Endodermal cell (in vitro differentiated cells): Measurements from ENCODE around the gene CACTIN. TPM values are rescaled to one million over a fixed set of nuclear protein-coding genes. Genes with fewer than 3 reads are reported as not detected.
A peak's percentile ranks its signal among the peaks of the same experiment; 100 is the strongest.

Source experiments
- DNase-seq: peaks from one replicate; pipeline ENCODE4 v3.0.0-alpha.2; 2017
- H3K27ac ChIP-seq: 2 replicates; pipeline ENCODE4 v1.5.1; 2013; ENCODE audit warnings: mild to moderate bottlenecking, low read depth, low read length, moderate library complexity
- H3K27me3 ChIP-seq: 2 replicates; pipeline ENCODE4 v1.6.1; 2013; ENCODE audit warnings: mild to moderate bottlenecking, low read length, moderate library complexity; ENCODE audit not compliant: insufficient read depth, control insufficient read depth, poor library complexity, severe bottlenecking
- H3K36me3 ChIP-seq: 2 replicates; pipeline ENCODE4 v1.7.0; 2013; ENCODE audit warnings: mild to moderate bottlenecking, low read length, moderate library complexity; ENCODE audit not compliant: control insufficient read depth, insufficient read depth
- H3K4me1 ChIP-seq: one replicate; pipeline ENCODE4 v1.7.0; 2013; ENCODE audit warnings: low read length; ENCODE audit not compliant: control insufficient read depth, insufficient read depth
- H3K4me3 ChIP-seq: 2 replicates; pipeline ENCODE4 v1.5.1; 2013; ENCODE audit warnings: mild to moderate bottlenecking, low read length, moderate library complexity
- H3K9ac ChIP-seq: 2 replicates; pipeline ENCODE4 v1.6.1; 2013; ENCODE audit warnings: mild to moderate bottlenecking, low read length, moderate library complexity; ENCODE audit not compliant: poor library complexity, severe bottlenecking; ENCODE audit errors: extremely low read depth
- H3K9me3 ChIP-seq: 2 replicates; pipeline ENCODE4 v1.6.1; 2013; ENCODE audit warnings: mild to moderate bottlenecking, low read length, moderate library complexity; ENCODE audit not compliant: control insufficient read depth
- H3K27ac Mint-ChIP-seq: 2 replicates; pipeline ENCODE4 v1.8.0; 2020; ENCODE audit warnings: mixed read lengths
- H3K27me3 Mint-ChIP-seq: 2 replicates; pipeline ENCODE4 v1.8.0; 2021; ENCODE audit warnings: mild to moderate bottlenecking, mixed read lengths; ENCODE audit not compliant: insufficient read depth
- H3K36me3 Mint-ChIP-seq: 2 replicates; pipeline ENCODE4 v1.8.0; 2020; ENCODE audit warnings: low read depth, mixed read lengths
- H3K4me1 Mint-ChIP-seq: 2 replicates; pipeline ENCODE4 v1.8.0; 2020; ENCODE audit warnings: mixed read lengths
- H3K4me3 Mint-ChIP-seq: 2 replicates; pipeline ENCODE4 v1.8.0; 2020; ENCODE audit warnings: mild to moderate bottlenecking, moderate library complexity, mixed read lengths
- H3K9me3 Mint-ChIP-seq: 2 replicates; pipeline ENCODE4 v1.8.0; 2020; ENCODE audit warnings: mild to moderate bottlenecking, mixed read lengths
- WGBS, 2 experiments: methylation state at CpG; one replicate each; pipeline versions ENCODE4 v1.1.5 to v1.1.7; 2013; ENCODE audit warnings: missing lambda C conversion rate in 2 of 2, mixed read lengths in 1 of 2; ENCODE audit not compliant: insufficient coverage in 1 of 2, insufficient read length in 1 of 2; 5-methylcytosine and 5-hydroxymethylcytosine counted together
- total RNA-seq, 2 donors: library from RNA; stranded (reverse); fragmentation: NEBNext Ultra II Directional in 1 of 2; extraction: Animal tissue kit (Norgen Biotek cat#: 25700) in 1 of 2; gene quantifications; 2 replicates in 1 of 2; 3 replicates in 1 of 2; pipeline ENCODE4 v1.2.1, GENCODE V29; 2021
- TF ChIP-seq, protein P1 (sequence below): fragments of 200-600 bp; sonication (generic); conservative IDR thresholded peaks from 2 replicates; pipeline ENCODE4 v1.5.0; 2021; ENCODE audit warnings: antibody characterized with exemption, mild to moderate bottlenecking

CACTIN gene
- total RNA-seq, 2 donors from 2014 or later, result 31.5 to 33.5 TPM

DNA sequence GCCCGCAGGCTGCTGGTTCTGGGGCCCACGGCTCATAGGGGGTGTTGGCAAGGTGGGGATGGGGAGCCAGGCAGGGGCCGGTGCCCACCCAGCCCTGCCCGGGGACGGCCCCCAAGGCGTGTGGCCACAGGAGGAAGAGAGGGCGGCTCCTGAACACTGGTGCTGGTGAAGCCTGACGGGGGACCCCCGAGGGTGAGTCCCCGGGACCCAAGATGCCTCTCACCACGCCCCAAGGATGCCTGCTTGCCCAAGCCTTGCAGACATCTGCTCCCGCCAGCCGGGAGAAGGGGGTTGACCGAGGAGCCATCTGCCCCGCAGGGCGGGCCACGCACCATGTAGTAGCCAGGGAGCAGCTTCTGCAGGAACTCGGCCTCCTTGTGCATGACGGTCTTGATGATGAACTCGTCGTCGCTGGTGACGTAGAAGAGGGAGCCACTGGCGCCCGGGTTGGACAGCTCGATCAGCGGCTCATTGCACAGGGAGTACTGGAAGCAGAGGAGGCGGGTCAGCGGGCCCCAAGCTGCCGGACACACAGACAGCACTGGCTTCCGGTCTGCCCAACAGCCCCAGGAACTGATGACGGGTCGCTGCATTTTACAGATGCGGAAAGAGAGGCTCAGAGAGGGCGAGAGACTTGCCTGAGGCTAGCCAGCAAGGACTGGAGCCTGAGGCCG is 29.6 kb upstream of the CACTIN start:
- Mint-ChIP-seq H3K4me1 (no peaks in the 10 kb centered on the region), H3K27me3 (no peaks in the 10 kb centered on the region), H3K4me3 (no peak overlapping the region), H3K27ac (no peak overlapping the region), H3K9me3 (no peaks in the 10 kb centered on the region), H3K36me3 (peaks cover 47% of the 10 kb centered on the region)
- Histone ChIP-seq H3K36me3 (peaks cover 30% of the 10 kb centered on the region), H3K4me1 (no peaks in the 10 kb centered on the region), H3K9me3 (no peaks in the 10 kb centered on the region), H3K27ac (peak overlapping the region; percentile 73), H3K4me3 (no peak overlapping the region), H3K27me3 (no peaks in the 10 kb centered on the region), H3K9ac (no peak overlapping the region)
- DNase-seq, result no peak
- 91% methylated on average over 32 to 36 of the region's 36 CpGs for WGBS, 2 experiments
- TF ChIP-seq, protein P1, sequence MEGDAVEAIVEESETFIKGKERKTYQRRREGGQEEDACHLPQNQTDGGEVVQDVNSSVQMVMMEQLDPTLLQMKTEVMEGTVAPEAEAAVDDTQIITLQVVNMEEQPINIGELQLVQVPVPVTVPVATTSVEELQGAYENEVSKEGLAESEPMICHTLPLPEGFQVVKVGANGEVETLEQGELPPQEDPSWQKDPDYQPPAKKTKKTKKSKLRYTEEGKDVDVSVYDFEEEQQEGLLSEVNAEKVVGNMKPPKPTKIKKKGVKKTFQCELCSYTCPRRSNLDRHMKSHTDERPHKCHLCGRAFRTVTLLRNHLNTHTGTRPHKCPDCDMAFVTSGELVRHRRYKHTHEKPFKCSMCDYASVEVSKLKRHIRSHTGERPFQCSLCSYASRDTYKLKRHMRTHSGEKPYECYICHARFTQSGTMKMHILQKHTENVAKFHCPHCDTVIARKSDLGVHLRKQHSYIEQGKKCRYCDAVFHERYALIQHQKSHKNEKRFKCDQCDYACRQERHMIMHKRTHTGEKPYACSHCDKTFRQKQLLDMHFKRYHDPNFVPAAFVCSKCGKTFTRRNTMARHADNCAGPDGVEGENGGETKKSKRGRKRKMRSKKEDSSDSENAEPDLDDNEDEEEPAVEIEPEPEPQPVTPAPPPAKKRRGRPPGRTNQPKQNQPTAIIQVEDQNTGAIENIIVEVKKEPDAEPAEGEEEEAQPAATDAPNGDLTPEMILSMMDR, result no peak

DNA sequence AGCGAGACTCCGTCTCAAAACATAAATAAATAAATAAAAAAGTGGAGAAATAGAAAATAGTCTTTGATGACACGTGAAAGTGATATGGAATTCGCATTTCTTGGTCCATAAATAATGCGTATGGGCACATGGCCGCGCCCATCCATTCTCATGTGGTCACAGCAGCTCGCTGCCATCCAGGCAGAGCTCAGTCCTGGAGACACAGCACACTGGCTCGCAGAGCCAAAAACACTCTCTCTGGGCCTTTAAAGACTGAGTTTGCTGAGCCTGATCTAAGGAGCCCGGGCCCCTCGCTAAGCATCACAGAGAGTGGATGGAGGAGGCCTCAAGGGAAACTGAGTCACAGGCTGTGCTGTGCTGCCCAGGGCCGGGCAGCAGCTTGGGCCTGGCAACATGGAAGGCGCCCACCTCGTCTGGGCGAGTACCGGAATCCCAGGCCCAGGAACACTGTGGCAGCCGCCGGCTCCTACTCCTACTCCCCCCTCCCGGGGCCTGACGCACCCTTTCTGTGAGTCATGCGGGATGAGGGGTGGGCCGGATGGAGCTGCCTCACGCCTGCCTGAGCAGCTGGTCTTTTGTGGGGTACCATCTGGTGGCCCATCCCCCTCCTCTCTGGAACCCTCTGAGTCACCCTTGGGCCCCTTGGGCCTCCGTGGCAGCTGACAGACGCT is 28.9 kb upstream of the CACTIN start:
- Histone ChIP-seq H3K27ac (peak overlapping the region; percentile 73), H3K9me3 (no peaks in the 10 kb centered on the region)
- TF ChIP-seq, protein P1, result no peak

DNA sequence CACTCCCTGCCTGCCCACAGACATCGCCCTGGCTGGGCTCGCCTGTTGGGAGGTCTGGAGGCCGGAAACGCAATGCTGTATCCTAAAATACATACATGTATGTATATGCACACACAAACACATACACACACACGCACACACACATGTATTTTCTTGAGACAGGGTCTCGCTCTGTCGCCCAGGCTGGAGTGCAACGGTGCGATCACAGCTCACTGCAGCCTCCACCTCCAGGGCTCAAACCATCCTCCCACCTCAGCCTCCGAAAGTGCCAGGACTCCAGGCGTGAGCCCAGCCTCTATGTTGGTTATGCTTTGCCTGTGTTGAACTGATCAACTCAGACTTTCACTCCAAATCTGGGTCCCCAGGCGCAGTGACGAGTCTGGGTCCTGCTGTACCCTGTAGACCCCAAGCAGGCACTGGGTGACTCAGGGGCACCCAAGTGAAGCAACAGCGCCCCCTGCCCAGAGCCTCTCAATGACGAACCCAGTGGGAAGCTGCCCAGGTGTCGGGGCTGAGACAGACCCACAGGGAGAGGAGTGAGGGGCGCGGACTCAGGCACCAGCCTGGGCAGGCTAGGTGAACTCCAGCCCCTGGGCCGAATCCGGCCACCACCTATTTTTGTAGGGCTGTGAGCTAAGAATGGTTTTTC is 27.4 kb upstream of the CACTIN start:
- peak; percentile 74 for DNase-seq
- no peak overlapping the region for H3K27ac Mint-ChIP-seq
- peaks cover 42% of the 10 kb centered on the region for H3K36me3 Mint-ChIP-seq
- H3K27ac ChIP-seq, result no peak overlapping the region
- no peaks in the 10 kb centered on the region for H3K4me1 ChIP-seq
- H3K4me3 ChIP-seq, result no peak overlapping the region
- no peak overlapping the region for H3K9ac ChIP-seq
- 96% methylated on average over 20 of the region's 20 CpGs for WGBS, 2 experiments
- H3K27me3 ChIP-seq, result no peaks in the 10 kb centered on the region
- no peaks in the 10 kb centered on the region for H3K27me3 Mint-ChIP-seq
- TF ChIP-seq, protein P1, result peak; percentile 56
- H3K4me1 Mint-ChIP-seq, result no peaks in the 10 kb centered on the region
- H3K4me3 Mint-ChIP-seq, result no peak overlapping the region
- no peaks in the 10 kb centered on the region for H3K9me3 Mint-ChIP-seq
- H3K36me3 ChIP-seq, result peaks cover 23% of the 10 kb centered on the region
- H3K9me3 ChIP-seq, result no peaks in the 10 kb centered on the region

More for the DNA sequence above, 28.9 kb upstream of the CACTIN start:
- Histone ChIP-seq H3K4me1 (no peaks in the 10 kb centered on the region), H3K9ac (no peak overlapping the region), H3K4me3 (no peak overlapping the region), H3K27me3 (no peaks in the 10 kb centered on the region), H3K36me3 (peaks cover 25% of the 10 kb centered on the region)
- H3K4me3 Mint-ChIP-seq, result no peak overlapping the region
- no peaks in the 10 kb centered on the region for H3K4me1 Mint-ChIP-seq
- peaks cover 45% of the 10 kb centered on the region for H3K36me3 Mint-ChIP-seq
- H3K27me3 Mint-ChIP-seq, result no peaks in the 10 kb centered on the region
- H3K9me3 Mint-ChIP-seq, result no peaks in the 10 kb centered on the region
- no peak overlapping the region for H3K27ac Mint-ChIP-seq
- 88 to 95% methylated on average over 18 to 25 of the region's 25 CpGs for WGBS, 2 experiments
- DNase-seq, result no peak
